Stromal cell of bone marrow (primary cell): ENCODE results near the gene GLIPR1L2.
"Not testable (repeated sequence)": the region's sequence is repeated elsewhere in the genome, so short reads cannot be mapped to it uniquely, and the experiment has no call there.

ENCODE experiments used
- DNase-seq: peaks from one replicate; pipeline ENCODE4 v3.0.0-alpha.2; 2012; ENCODE audit warnings: low read depth

Gene GLIPR1L2

GRCh38 chr12:75437564-75437963 lies 46.7 kb downstream of the GLIPR1L2 start:
- no peak for DNase-seq

GRCh38 chr12:75438059-75438754 lies 47.3 kb downstream of the GLIPR1L2 start:
- no peak for DNase-seq

DNA sequence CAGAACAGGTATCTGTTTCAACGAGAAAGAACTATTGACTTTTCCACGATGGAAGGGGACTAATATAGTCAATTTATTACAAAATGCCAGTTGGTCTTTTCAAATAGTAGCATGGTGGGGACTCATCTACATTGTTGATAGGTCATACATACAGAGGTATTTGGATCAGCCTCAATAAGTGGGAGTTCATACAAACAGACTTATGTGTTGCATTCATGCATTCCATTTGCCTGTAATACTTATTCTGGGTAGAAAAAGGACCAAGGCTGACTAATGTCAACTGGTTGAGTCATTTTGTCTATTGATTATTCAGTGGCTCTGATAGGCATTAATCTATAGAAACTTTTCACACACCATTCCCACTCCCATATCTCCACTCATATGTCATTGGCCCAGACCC lies 48.2 kb downstream of the GLIPR1L2 start:
- no peak for DNase-seq

GRCh38 chr12:75439930-75440329 lies 49.0 kb downstream of the GLIPR1L2 start:
- no peak for DNase-seq

DNA sequence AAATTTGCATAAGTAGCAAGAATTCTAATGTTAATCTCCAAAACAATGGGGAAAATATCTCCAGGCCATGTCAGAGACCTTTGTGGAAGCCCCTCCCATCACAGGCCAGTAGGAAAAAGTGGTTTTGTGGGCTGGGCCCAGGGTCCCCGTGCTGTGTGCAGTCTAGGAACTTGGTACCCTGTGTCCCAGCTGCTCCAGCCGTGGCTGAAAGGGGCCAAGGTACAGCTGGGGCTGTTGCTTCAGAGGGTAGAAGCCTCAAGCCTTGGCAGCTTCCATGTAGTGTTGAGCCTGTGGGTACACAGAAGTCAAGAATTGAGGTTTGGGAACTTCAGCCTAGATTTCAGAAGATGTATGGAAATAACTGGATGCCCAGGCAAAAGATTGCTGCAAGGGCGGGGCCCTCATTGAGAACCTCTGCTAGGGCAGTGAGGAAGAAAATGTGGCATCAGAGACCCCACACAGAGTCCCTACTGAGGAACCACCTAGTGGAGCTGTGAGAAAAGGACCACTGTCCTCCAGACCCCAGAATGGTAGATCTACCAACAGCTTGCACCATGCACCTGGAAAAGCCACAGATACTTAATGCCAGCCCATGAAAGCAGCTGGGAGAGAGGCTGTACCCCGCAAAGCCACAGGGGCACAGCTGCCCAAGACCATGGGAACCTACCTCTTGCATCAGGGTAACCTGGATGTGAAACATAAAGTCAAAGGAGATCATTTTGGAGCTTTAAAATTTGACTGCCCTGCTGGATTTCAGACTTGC lies 51.0 kb downstream of the GLIPR1L2 start:
- not testable (repeated sequence) for DNase-seq

GRCh38 chr12:75442454-75442853 lies 51.6 kb downstream of the GLIPR1L2 start:
- not testable (repeated sequence) for DNase-seq

DNA sequence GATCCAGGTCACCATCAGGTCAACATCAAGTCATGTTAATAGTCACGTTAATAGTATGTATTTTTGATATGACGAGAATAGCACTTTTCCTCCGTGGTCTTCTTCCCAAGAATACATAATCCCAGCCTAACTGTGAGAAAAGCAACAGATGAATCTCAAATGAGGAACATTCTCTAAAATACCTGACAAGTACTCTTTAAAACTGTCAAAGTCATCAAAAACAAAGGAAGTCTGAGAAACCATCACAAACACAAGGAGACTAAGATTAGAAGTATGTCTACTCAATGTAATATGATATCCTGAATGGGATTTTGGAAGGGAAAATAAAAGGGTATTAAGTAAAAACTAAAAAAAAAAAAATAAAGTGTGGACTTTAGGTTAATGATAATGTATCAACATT lies 52.8 kb downstream of the GLIPR1L2 start:
- no peak for DNase-seq

DNA sequence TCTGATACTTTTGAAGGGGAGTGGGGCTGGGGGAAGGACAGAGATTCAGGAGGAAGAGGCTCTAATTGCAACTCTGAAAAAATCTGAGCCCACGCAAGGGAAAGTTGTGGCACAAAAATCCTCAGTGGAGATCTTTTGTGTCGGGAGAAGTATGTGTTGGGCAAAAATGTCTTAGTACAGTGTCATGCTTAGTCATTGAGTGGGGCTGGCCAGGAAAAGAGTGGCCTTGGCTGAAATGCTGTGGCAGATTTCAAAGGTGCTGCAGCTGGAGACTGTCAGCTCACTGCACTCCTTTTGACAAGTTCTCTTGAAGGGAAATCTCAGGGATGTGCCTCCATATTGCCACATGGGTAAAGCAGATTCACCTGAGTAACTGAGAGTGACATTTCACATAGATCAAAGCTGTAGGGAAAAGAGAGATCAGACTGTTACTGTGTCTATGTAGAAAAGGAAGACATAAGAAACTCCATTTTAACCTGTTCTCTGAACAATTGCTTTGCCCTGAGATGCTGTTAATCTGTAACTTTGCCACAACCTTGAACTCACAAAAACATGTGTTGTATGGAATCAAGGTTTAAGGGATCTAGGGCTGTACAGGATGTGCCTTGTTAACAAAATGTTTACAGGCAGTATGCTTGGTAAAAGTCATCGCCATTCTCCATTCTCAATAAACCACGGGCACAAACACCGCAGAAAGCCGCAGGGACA lies 53.7 kb downstream of the GLIPR1L2 start:
- DNase-seq: peak; percentile 25

DNA sequence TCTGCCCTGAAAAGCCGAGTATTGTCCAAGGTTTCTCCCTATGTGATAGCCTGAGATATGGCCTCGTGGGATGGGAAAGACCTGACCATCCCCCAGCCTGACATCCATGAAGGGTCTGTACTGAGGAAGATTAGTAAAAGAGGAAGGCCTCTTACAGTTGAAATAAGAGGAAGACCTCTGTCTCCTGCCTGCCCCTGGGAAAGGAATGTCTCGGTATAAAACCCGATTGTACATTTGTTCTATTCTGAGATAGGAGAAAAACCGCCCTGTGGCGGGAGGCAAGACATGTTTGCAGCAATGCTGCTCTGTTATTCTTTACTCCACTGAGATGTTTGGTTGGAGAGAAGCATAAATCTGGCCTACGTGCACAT lies 54.2 kb downstream of the GLIPR1L2 start:
- not testable (repeated sequence) for DNase-seq

DNA sequence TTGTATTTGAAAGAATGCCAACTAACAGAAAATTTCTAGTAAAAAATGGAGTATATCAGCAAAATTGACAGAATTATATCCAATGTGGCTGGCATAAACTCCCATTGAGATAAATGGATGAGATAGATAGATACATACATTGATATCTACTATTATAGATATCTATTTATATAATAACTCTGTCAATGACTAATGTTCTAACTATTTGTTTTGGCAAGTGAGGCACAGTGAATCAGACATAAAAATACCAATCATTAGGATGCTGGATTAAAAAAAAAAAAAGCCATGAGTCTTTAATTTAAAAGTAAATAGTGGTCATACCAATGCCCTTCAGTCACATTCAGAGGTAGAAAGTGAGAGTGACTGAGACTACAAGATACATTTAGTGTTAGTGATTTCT lies 56.0 kb downstream of the GLIPR1L2 start:
- peak; percentile 48 for DNase-seq

DNA sequence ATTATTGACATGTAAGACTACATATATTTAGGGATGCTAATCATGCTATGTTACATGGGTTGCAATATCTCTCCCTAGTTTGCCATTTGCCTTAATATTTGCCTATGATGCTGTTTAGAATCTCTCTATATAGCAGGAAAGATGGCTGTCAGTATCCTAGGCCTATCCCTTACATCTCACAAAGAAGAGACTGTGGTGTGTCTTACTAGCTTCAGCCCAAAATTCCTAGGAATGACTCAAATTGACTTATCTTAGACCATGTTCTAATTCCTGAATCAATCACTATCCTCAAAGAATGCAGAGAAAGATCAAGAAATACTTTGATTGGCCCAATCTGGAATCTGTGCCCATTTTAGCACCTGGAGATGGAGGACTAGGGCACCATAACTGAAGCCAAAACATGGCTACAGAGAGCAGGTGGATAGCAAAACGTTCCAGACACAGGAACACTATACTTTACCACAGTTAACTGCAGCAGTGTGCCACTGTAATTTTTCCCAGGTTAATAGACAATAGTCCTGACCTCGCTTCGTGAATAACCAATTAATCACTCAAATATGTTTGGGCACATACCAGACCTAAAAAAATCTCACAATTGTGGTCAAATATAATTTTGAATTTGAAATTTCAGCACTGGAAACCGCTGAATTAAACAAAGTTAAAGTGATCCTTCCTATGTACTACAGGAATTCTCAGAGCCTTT lies 57.0 kb downstream of the GLIPR1L2 start:
- DNase-seq: no peak

- peak; percentile 37 for DNase-seq
Measured at GRCh38 chr12:75452675-75453330, 61.9 kb downstream of the GLIPR1L2 start.

- DNase-seq: no peak
Measured at GRCh38 chr12:75455839-75456238, 65.0 kb downstream of the GLIPR1L2 start.

GRCh38 chr12:75457191-75457590 lies 66.3 kb downstream of the GLIPR1L2 start:
- no peak for DNase-seq

DNA sequence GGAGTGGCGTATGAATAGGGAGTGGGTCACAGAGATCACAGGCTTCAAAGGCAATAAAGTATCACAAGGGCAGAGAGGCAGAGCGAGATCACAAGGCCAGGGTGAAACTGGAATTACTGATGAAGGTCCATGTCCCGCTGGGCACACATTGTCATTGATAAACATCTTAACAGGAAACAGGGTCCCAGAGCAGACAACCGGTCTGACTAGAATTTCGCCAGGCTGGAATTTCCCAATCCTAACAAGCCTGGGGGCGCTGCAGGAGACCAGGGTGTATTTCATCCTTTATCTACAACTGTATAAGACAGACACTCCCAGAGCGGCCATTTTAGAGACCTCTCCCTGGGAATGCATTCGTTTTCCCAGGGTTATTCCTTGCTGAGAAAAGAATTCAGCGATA lies 67.0 kb downstream of the GLIPR1L2 start:
- not testable (repeated sequence) for DNase-seq

GRCh38 chr12:75459755-75460154 lies 68.9 kb downstream of the GLIPR1L2 start:
- no peak for DNase-seq

DNA sequence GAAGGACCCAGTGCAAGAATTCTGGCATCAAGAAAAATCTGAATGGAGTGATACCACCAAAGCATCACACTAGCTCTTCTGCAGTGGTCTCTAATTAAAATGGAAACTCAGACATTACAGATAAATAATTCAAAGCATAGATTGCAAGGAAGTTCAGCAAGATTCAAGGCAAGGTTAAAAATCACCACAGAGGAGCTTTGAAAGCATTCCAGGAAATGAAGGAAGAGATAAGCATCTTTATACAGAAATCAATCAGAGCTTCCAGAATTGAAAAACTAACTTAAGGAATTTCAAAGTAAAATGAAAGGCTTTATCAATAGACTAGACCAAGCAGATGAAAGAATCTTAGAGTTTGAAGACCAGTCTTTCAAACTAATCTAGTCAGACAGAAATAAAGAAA lies 69.3 kb downstream of the GLIPR1L2 start:
- no peak for DNase-seq

DNA sequence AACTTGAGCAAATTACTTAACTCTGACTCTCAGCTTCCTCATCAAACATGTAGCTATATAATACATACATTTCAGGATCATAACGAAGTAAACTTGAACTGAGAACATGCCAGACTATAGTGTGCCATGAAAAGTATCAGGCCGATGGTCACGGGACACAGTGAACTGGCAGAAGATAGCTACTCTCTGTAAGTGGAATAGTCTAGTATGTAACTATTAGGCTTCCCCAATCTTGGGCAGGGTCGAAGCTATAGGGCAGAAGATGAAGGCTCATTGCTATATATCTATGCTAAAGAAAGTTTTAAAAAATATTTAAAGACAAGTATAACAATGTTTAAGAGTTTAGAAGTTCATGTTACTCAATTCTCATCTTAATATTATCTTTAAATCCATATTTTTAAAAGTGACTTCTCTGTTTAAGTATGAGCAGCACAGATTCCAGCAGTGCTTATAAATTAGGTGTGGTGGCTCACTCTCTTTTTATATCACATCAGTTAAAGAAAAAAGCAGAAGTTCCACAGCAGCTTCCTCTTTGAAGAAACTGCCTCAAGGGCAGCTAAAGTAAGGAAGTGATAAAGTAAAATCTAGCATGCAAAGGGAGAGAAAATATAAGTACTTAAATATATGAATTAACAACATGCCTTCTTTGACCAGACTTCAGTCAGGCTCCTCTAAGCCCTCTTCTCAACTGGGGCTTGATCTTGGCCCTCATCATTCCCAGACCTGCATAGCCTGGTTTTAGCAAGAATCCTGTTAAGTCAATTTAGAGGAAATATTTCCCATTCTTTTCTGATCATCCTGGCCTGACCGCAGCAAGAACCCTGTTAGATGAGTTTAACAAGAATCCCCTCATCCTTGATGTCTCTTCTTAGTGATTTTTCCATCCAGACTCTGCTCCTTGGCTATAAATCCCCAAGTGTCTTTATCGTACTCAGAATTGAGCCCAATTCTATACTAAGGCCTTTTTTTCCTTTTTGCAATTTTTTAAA lies 81.3 kb downstream of the GLIPR1L2 start:
- no peak for DNase-seq

DNA sequence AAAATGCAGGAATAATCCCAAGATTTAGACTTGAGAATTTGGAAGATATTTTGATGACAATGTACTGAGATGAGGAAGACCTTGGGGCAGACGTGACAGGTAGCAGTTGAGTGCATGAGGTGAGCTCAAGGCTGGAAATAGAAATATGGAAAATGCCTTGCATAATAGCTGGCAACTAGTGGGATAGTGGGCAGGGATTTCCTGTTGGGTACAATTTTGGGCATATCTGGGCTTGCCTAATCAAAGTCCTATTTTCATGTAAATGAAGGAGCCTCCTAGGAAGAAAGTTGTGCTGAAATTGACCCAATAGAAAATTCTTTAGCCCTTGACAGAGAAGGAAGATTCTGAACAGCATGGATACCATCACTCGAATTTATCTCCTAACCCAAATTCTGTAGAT lies 83.2 kb downstream of the GLIPR1L2 start:
- DNase-seq: no peak

- no peak for DNase-seq
Measured at GRCh38 chr12:75476071-75476470, 85.2 kb downstream of the GLIPR1L2 start.

DNA sequence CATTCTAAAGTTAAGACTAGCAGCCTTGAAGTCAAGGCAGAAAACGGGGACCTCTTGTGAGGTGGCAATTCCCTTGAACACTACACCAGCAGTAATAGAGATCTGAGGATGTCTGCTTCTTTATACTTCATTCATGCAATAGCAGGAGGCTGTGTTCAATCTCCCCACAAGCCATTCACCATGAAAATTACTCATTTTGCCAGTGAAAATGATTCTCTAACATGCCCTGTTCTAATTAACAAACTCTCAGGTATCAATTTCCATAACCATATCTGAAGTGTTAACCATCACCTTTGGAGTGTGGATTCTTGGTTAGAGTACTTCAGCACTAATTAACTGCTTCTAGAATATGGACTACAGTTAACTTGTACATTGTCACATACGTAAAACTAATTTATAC lies 86.2 kb downstream of the GLIPR1L2 start:
- DNase-seq: no peak
